GM18508 (cell line): ENCODE results near the gene GGN.
"Not testable (repeated sequence)": the region's sequence is repeated elsewhere in the genome, so short reads cannot be mapped to it uniquely, and the experiment has no call there.

Source experiments
- ATAC-seq: cut with Tn5 transposase; IDR thresholded peaks from one replicate; pipeline ENCODE4 v1.9.1; 2021; ENCODE audit warnings: moderate number of reproducible peaks; ENCODE audit not compliant: insufficient read depth, unreplicated experiment

Gene GGN

DNA sequence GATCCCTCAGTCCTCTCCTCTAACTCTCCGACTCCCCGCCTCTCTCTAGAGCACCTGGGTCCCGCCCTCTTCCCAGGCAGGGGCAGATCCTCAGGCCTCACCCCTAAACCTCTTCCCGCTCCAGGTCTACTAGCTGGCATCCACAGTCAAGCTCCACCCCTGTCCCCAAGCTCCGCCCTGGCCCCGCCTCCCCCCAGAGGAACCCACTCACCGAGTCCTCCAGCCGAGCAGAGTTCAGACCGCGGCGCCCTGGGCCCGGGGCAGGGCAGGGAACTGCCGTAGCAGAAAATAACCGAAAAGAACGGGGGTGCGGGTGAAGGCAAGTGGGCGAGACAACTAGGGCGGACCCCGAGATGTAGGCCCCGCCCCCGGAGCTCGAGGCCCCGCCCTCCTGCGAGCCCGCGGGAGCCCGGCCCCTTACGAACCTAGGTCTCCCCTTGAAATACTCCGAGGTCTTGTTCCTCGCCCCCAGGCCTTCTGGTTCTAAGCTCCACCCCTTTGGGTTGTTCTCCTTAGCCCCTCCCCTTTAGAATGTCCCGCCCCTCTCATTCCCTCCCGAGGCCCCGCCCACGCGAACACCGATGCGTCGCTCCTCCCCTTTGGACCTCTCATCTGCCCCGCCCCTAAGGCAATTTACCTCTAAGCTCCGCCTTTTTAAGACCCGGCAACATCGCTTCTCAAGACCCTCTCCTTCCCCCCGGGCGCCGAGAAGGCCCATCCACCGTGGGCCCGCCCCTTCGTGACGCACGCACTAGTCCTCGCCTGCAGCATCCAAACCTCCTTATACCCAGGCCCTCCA lies at the start of gene GGN:
Gene GGN (minus strand): TSS at position 485 of the 799 bp plus-strand sequence. CDS start 773 bp downstream, outside the sequence.
- no peak for ATAC-seq

DNA sequence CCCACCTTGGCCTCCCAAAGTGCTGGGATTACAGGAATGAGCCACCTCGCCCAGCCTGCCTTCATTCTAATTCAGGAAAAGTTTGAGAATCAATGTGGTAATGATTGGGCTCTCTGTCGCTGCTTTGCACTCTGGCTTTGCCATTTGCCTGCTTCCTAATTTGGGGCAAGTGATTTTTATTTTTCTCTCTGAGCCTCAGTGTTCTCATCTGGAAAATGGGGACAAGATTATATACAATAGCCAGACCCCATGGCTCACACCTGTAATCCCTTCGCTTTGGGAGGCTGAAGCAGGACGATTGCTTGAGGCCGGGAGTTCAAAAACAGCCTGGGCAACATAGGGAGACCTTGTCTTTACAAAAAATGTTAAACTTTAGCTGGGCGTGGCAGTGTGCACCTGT lies 49.5 kb upstream of the GGN start:
- ATAC-seq = no peak

DNA sequence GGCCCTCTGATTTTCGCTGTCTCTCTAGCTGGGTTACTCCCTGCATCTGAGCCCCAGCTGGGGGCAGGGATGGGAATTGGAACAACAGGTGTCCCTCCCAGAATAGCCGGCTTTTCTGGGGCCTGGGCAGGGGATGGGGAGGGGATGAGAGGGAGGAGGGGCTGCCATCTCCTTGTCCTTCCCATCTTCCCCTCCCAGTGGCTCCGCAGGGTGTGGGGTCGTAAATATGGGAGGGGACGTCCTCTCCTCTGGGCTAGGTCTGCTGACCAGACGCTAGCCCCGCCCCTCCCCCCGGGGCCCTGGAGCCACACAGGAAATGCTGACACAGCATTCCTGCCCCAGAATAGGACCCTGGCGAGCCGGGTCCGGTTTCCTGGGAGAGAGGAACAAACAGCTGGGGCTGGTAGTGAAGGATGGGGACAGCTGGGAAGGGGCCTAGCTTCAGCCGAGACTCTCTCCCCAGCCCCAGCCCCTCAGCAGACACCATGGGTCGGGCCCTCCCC lies 46.8 kb upstream of the GGN start:
- no peak for ATAC-seq

DNA sequence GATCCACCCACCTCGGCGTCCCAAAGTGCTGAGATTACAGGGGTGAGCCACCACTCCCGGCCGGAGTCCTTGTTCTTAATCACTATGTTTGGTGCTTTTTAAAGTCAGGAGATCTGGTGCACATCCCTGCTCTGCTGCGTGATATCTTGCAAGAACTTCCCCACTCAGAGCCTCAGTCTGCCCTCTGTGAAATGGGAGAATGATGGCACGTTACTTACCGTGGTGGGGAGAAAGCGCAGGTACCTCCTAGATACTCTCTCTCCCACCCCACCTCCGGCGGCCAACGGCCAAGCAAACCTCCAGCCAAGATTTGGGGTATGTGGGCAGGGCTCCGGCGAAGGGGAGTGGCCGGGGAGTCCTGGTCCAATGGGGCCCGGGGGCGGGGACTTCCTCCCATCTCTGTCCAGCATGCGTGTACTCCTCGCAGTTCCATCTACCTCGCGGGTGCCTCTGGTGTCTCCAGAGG lies 45.5 kb upstream of the GGN start, which contains the start of gene RYR1:
Gene RYR1 (plus strand): TSS at position 424 of the 466 bp plus-strand sequence. CDS start 139 bp downstream, outside the sequence.
- no peak for ATAC-seq

DNA sequence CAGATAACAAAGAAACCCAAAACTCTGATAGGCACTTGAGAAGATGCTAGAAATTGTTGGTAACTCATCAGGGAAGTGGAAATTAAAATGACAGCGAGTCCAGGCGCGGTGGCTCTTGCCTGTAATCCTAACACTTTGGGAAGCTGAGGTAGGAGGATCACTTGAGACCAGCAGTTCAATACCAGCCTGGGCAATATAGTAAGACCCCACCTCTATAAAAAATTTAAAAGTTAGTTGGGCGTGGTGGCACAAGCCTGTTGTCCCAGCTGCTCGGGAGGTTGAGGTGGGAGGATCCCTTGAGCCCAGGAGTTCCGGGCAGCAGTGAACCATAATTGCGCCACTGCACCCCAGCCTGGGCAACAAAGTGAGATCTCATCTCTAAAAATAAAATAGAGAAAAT lies 43.1 kb upstream of the GGN start:
- ATAC-seq = no peak

- ATAC-seq = no peak
Observed at GRCh38 chr19:38429811-38430156, 42.0 kb upstream of the GGN start.

DNA sequence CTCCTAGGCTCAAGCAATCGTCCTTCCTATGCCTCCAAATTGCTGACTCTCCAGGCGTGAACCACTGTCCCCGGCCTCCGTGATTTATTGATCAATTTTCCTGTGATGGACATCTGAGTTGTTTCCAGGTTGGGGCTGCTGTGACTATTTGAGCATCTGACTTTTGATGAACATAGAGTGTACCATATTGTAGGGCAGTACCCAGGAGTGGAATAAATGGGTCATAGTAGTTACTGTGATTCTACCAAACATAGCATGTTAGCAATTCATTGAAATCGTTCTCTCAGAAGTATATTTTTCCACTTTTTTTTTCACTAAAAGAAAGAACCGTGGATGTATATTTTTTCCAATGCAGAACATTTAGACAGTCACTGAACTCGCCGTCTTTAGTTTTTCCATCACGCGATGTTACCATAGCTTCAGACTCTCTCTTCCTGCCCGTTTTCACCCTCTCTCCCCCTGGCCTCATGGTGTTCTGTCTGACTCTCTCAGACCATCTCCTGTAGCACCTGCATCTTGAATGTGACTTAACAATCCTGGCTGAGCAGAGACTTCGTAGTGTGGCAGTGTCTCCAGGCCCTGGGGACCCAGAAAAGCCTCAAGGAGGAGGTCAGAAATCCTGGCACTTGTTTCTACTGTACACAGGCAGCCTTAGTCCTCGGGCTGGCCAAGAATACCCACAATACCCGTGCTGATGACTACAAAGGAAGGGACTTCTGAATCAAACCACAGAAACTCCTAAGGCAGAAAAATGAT lies 41.4 kb upstream of the GGN start:
- no peak for ATAC-seq

DNA sequence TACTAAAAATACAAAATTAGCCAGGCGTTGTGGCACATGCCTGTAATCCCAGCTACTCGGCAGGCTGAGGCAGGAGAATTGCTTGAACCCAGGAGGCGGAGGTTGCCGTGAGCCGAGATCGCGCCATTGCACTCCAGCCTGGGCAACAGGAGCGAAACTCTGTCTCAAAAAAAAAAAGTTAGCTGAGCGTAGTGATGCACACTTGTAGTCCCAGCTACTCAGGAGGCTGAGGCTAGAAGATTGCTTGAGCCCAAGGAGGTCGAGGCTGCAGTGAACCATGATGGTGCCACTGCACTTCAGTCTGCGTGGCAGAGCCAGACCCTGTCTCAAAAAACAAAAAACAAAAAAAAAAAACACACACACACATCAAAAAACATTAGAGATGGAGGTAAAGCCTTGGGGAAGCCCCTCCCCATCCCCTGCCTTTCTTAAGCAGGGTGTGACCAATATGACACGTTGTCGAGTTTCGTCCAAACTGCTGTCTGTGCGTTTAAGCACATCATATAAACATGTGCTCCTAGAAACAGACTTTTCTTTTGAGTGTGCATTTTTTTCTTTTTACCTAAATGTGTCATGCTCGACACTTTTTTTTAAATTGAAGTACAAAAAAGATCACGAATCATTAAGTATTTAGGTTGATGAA lies 39.3 kb upstream of the GGN start:
- ATAC-seq = not testable (repeated sequence)

GRCh38 chr19:38425810-38426466 lies 38.1 kb upstream of the GGN start, which contains the start of gene RASGRP4:
TSS of gene RASGRP4 (minus strand) at chr19:38426219. CDS start at chr19:38426091, 128 bp downstream.
- no peak for ATAC-seq

GRCh38 chr19:38425222-38425809 lies 37.5 kb upstream of the GGN start:
- ATAC-seq = no peak

- ATAC-seq = no peak
Observed at GRCh38 chr19:38424272-38424671, 36.4 kb upstream of the GGN start.

GRCh38 chr19:38422438-38422837 lies 34.6 kb upstream of the GGN start:
- ATAC-seq = no peak

DNA sequence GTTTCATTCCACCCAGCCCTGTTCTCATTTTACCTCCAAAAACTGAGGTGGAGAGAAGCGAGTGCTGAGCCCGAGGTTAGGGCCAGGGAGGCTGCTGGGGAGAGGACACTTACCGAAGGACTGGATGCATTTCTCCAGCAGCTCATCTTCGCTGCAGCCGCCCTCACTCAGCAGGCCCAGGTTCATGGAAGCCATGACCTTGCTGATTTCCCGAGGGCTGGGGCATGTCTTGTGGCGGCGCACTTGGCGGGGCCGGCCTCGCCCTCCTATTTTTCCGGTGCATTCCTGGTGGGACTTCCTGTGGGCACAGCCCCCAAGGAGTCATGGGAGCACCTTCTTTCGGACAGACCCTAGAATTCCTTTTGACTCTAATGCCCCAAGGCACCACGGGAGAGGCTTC lies 34.0 kb upstream of the GGN start:
- no peak for ATAC-seq

DNA sequence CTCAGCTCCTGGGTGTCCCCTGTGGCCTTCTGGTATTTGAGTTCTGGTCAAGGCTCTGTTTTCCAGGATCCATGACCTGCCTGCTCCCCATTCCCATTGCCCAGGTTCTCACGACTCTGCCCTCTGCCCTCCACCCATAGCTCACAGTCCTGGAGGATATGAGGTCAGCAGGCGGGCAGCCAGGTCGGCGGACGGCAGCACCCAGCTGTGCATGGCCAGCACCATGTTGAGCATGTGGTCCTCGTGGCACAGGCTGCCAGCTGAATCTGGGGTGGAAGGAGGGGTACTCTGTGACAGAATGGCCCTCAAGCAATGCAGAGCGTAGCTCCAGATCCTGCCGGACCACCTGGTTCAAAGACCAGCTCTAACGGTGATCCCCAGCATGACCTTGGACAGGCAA lies 33.1 kb upstream of the GGN start:
- ATAC-seq = no peak

DNA sequence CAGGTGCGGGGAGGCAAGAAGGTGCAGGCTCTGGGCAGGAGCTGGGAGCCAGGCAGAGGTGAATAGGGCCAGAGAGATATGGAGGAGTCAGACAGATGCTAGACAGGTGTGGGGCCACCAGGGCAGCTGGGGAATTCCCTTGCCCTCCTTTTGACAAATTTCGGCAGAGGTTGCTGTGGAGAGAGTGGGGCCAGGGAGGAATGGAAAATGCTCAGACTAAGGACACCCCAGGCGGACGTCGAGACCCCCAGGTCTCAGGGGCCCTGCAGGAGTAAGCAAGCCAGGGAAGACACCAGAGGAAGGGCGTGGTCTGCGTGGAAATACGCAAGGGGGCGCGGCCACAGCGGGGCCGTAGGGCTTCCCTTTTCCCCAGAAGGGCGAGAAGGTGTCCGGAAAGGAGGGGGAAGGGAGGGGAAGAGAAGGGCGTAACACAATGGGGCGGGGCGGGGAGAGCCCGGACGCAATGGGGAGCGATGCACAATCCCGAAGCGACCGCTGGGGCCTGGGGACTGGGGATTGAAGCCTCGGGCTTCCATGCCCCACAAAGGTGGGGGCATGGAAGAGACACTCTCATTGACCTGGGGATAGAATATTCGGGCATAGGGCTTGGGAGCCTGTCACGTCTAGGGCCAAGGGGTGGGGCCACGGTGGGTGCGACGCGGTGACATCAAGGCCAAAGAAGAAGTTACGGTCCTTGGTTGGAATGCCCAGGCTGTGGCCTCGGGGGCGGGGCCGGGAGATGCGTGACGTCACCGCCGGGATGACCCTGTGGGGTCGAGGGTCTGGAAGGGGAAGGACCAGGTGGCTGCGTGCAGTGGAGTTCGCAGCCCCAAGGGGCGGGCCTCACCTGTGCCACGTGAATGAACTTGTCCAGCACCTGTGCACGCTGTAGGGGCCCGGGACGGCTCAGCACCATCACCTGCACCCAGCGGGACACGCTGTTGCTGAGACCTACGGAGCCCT lies 30.0 kb upstream of the GGN start:
- ATAC-seq = no peak

GRCh38 chr19:38417146-38417543 lies 29.3 kb upstream of the GGN start:
- ATAC-seq = no peak

GRCh38 chr19:38413416-38413815 lies 25.6 kb upstream of the GGN start:
- no peak for ATAC-seq

GRCh38 chr19:38412961-38413360 lies 25.1 kb upstream of the GGN start:
- ATAC-seq = no peak

DNA sequence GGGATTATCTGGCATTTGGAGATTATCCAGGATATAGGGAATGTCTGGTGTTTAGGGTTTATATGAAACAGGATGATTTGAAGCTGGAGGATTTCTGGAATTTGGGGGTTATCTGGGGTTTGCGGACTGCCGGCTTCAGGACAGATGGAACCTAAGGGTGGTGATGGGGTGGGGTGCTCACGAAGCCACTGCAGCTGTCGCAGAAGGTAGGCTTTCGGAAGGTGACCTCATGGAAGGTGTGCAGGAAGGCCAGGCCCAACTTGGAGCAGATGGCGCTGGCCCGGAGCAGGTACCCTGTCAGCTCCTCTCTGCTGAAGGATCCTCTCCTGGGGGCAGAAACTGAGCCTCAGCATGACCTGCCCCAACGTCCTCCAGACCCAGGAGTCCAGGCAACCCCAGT lies 24.7 kb upstream of the GGN start:
- no peak for ATAC-seq
